GM21528 (cell line): ENCODE results near the gene C12orf75.

Experiments used
- ATAC-seq: cut with Tn5 transposase; IDR thresholded peaks from one replicate; pipeline ENCODE4 v1.9.1; 2021; ENCODE audit warnings: mild to moderate bottlenecking, moderate library complexity; ENCODE audit not compliant: unreplicated experiment, low FRiP score

C12orf75 gene

GRCh38 chr12:105406497-105406896 is 76.0 kb downstream of the C12orf75 start:
- ATAC-seq: no peak

- no peak for ATAC-seq
Measured at GRCh38 chr12:105409279-105409678, 78.8 kb downstream of the C12orf75 start.

- no peak for ATAC-seq
Measured at GRCh38 chr12:105409801-105410471, 79.4 kb downstream of the C12orf75 start.

GRCh38 chr12:105413911-105414487 is 83.5 kb downstream of the C12orf75 start:
- no peak for ATAC-seq

GRCh38 chr12:105417732-105418131 is 87.2 kb downstream of the C12orf75 start:
- ATAC-seq: no peak

- ATAC-seq: no peak
Measured at GRCh38 chr12:105418229-105418628, 87.7 kb downstream of the C12orf75 start.

- ATAC-seq: no peak
Measured at GRCh38 chr12:105418821-105419291, 88.4 kb downstream of the C12orf75 start.

- no peak for ATAC-seq
Measured at GRCh38 chr12:105419606-105420005, 89.1 kb downstream of the C12orf75 start.

- no peak for ATAC-seq
Measured at GRCh38 chr12:105420046-105420445, 89.6 kb downstream of the C12orf75 start.

- no peak for ATAC-seq
Measured at GRCh38 chr12:105420659-105421240, 90.3 kb downstream of the C12orf75 start.
